Endothelial cell (in vitro differentiated cells): ENCODE data around the gene CC2D1A. TPM values are rescaled to one million over a fixed set of nuclear protein-coding genes. Genes with fewer than 3 reads are reported as not detected.
"Not testable (repeated sequence)": the region's sequence is repeated elsewhere in the genome, so short reads cannot be mapped to it uniquely, and the experiment has no call there.

Source experiments
- DNase-seq: peaks from one replicate; pipeline ENCODE4 v3.0.0; 2021; ENCODE audit warnings: low spot score
- H3K27ac Mint-ChIP-seq: one replicate; pipeline ENCODE4 v1.8.0; 2021; ENCODE audit warnings: mixed read lengths, inconsistent platforms; ENCODE audit not compliant: unreplicated experiment
- H3K27me3 Mint-ChIP-seq: one replicate; pipeline ENCODE4 v1.8.0; 2021; ENCODE audit warnings: mild to moderate bottlenecking, moderate library complexity, mixed read lengths, inconsistent platforms; ENCODE audit not compliant: unreplicated experiment
- H3K36me3 Mint-ChIP-seq: one replicate; pipeline ENCODE4 v1.8.0; 2021; ENCODE audit warnings: mild to moderate bottlenecking, low read depth, mixed read lengths, inconsistent platforms; ENCODE audit not compliant: unreplicated experiment
- H3K4me1 Mint-ChIP-seq: one replicate; pipeline ENCODE4 v1.8.0; 2021; ENCODE audit warnings: mild to moderate bottlenecking, mixed read lengths, inconsistent platforms; ENCODE audit not compliant: unreplicated experiment
- H3K4me3 Mint-ChIP-seq: one replicate; pipeline ENCODE4 v1.8.0; 2021; ENCODE audit warnings: mild to moderate bottlenecking, mixed read lengths, inconsistent platforms; ENCODE audit not compliant: unreplicated experiment
- H3K9me3 Mint-ChIP-seq: one replicate; pipeline ENCODE4 v1.8.0; 2021; ENCODE audit warnings: mixed read lengths, inconsistent platforms; ENCODE audit not compliant: unreplicated experiment
- total RNA-seq: library from RNA; stranded (reverse); fragmentation: NEBNext Ultra II Directional; extraction: Animal tissue kit (Norgen Biotek cat#: 25700); gene quantifications from one replicate; pipeline ENCODE4 v1.2.1, GENCODE V29; 2021; ENCODE audit not compliant: unreplicated experiment
- TF ChIP-seq, protein P1 (sequence below): fragments of 200-600 bp; sonication (generic); IDR thresholded peaks from one replicate; pipeline ENCODE4 v1.5.0; 2021; ENCODE audit warnings: antibody characterized with exemption; ENCODE audit not compliant: unreplicated experiment

Gene CC2D1A
- total RNA-seq, 1 donor from 2014 or later = 17.1 TPM

DNA sequence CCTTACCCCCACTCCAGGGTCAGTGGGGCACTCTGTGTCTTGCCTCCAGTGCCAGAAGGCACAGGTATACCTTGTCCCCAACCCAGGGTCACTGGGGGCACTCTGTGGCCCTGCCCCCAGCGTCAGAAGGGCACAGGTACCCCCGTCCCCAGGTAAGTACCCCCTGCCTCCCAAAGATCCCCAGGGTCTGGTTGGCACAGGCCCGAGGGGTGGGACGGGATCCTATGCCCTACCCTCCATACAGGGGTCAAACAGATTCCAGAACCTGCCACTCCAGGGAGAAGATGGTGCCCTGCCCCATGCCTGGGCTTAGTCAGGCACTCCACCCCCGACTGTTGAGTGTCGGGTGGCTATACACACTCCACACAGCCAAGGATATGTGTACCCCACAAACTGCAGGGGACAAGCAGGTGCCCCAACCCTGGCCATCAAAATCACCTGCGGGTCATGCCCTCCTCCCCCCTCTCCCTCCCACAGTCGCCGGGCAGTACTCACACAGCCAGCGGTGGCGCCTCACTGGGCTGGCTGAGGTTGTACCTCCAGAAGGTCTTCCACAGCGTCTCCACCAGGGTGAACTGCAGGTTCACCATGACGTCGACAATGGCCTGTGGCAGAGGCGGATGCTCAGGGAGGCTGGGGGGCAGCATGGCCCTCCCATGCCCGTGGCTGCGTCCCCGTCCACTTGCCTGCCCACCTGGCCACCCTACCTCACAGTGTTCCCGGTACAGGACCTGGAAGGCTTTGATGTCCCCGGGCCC, 60.1 kb downstream of the CC2D1A start:
- H3K4me1 Mint-ChIP-seq = peaks cover 4% of the 10 kb centered on the region
- no peaks in the 10 kb centered on the region for H3K9me3 Mint-ChIP-seq
- no peak overlapping the region for H3K4me3 Mint-ChIP-seq
- H3K27ac Mint-ChIP-seq = no peak overlapping the region
- TF ChIP-seq, protein P1, sequence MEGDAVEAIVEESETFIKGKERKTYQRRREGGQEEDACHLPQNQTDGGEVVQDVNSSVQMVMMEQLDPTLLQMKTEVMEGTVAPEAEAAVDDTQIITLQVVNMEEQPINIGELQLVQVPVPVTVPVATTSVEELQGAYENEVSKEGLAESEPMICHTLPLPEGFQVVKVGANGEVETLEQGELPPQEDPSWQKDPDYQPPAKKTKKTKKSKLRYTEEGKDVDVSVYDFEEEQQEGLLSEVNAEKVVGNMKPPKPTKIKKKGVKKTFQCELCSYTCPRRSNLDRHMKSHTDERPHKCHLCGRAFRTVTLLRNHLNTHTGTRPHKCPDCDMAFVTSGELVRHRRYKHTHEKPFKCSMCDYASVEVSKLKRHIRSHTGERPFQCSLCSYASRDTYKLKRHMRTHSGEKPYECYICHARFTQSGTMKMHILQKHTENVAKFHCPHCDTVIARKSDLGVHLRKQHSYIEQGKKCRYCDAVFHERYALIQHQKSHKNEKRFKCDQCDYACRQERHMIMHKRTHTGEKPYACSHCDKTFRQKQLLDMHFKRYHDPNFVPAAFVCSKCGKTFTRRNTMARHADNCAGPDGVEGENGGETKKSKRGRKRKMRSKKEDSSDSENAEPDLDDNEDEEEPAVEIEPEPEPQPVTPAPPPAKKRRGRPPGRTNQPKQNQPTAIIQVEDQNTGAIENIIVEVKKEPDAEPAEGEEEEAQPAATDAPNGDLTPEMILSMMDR = no peak
- DNase-seq = no peak
- H3K27me3 Mint-ChIP-seq = peaks cover 9% of the 10 kb centered on the region
- H3K36me3 Mint-ChIP-seq = peaks cover 15% of the 10 kb centered on the region

DNA sequence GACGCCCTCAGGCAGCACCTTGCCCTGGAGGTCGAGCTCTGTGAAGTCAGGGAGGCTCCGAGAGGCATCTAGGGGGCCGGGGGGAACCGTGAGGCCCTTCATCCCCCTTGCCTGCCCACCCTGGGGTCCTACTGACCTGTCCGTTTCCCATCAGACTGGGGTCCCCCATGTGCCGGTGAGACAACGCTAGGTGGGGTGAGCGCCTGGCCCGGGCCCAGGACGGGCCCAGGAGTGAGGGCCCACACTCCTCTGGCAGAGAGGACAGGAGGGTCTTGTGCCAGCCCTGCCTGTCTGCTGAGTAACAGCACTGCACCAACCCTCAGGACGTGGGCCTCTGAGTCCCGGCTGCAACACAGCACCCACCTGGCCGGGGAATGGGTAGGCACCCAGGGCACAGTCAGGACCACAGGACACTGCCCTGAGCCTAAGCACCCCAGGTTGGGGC, 60.7 kb downstream of the CC2D1A start:
- Mint-ChIP-seq H3K27ac (no peak overlapping the region), H3K9me3 (no peaks in the 10 kb centered on the region), H3K36me3 (peaks cover 10% of the 10 kb centered on the region), H3K27me3 (peaks cover 4% of the 10 kb centered on the region), H3K4me3 (no peak overlapping the region), H3K4me1 (peaks cover under 1% of the 10 kb centered on the region)
- TF ChIP-seq, protein P1 = no peak
- no peak for DNase-seq

DNA sequence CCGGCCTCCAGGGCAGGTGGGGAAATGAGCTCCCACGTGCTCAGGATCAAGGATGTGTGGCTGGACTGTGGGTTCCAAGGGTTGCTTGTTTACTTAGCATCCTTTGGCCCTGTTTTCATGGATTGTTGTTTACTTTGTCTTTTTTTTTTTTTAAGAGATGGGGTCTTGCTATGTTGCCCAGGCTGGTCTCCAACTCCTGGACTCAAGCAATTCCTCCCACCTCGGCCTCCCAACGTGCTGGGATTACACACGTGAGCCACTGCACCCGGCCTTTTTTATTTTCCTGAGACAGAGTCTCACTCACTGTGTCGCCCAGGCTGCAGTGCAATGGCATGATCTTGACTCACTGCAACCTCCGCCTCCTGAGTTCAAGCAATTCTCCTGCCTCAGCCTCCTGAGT, 61.2 kb downstream of the CC2D1A start:
- not testable (repeated sequence) for H3K27ac Mint-ChIP-seq, H3K36me3 Mint-ChIP-seq, H3K4me1 Mint-ChIP-seq, DNase-seq, H3K9me3 Mint-ChIP-seq, H3K27me3 Mint-ChIP-seq, H3K4me3 Mint-ChIP-seq

DNA sequence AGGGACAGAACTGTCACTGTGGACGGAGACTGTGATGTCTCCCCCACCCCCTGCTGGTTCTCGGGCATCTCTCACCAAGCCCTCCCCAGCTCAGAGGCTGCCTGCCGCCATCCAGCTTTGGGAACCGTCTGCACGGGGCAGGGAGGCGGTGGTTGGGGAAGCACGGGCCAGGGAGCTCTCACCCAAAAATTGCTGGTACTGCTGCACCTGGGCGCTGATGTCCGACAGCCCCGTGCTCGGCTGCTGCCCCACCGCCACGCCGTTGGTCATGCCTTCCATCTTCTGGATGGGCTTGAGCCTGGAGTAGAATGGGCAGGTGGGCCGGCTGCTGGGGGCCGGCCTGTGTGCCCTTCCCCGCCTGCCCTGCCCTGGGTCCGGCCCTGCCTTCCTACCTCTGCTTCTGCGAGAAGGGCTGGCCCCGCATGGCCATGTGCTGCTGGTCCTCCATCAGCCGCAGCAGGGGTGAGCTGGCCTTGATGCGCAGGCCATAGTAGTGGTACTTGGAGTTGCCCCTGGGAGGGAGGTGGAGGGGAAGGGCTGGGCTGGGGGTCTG, 62.5 kb downstream of the CC2D1A start:
- no peak overlapping the region for H3K27ac Mint-ChIP-seq
- peaks cover 9% of the 10 kb centered on the region for H3K36me3 Mint-ChIP-seq
- no peaks in the 10 kb centered on the region for H3K9me3 Mint-ChIP-seq
- no peak for DNase-seq
- no peak overlapping the region for H3K4me3 Mint-ChIP-seq
- TF ChIP-seq, protein P1 = no peak
- peaks cover 6% of the 10 kb centered on the region for H3K27me3 Mint-ChIP-seq
- H3K4me1 Mint-ChIP-seq = no peaks in the 10 kb centered on the region

DNA sequence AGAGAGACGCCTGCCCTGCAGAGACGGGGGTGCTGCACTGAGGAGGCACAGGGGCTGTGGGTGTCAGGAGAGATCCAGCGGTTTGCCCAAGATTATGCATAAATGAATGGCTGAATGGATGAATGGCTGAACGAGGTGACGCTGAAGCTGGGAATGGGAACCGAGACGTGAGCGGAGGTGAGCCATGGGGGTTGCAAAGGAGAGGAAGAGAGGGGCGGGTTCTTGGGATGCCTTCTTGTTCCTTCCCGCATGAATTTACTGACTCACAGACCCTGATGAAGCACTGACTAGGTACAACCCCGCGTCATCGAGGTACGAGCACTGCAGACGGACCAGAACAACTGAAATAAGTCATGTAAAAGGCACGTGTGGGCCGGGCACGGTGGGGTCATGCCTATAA, 63.0 kb downstream of the CC2D1A start:
- DNase-seq = no peak
- Mint-ChIP-seq H3K36me3 (peaks cover 11% of the 10 kb centered on the region), H3K27ac (no peak overlapping the region), H3K4me1 (peaks cover under 1% of the 10 kb centered on the region), H3K27me3 (peaks cover 6% of the 10 kb centered on the region), H3K4me3 (peak overlapping the region; percentile 6), H3K9me3 (no peaks in the 10 kb centered on the region)
- TF ChIP-seq, protein P1 = no peak
